PC-9 (cell line): ENCODE results near the gene PAQR6.

ENCODE experiments used
- EZH2 ChIP-seq: fragments of 200-600 bp; sonication (generic); IDR thresholded peaks from 2 replicates; pipeline ENCODE4 v1.8.0; 2017; ENCODE audit warnings: antibody characterized with exemption, low read depth
- TF ChIP-seq, protein P1 (sequence below): fragments of 200-600 bp; sonication (generic); conservative IDR thresholded peaks from 2 replicates; pipeline ENCODE4 v1.6.1; 2017; ENCODE audit warnings: mixed run types, antibody characterized with exemption, mild to moderate bottlenecking, moderate library complexity

DNA sequence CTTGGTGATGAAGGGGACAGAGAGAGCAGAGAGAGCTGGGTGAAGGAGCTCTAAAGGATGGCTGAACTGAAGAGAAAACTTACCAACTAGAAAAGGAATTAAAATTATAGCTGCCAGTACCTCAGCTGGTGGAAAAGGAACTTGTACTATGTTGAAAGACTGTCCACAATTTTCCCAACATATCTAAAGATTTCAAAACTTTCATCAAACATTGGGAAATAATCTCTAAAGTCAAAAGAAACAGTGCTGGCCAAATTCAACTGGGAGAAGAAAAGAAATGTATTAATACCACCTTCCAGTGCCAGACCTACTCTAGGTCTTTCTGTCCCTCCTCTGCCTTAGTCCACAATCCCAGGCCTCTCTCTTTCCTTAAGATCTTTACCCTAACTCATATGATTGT is 28.7 kb upstream of the PAQR6 start:
- TF ChIP-seq, protein P1, sequence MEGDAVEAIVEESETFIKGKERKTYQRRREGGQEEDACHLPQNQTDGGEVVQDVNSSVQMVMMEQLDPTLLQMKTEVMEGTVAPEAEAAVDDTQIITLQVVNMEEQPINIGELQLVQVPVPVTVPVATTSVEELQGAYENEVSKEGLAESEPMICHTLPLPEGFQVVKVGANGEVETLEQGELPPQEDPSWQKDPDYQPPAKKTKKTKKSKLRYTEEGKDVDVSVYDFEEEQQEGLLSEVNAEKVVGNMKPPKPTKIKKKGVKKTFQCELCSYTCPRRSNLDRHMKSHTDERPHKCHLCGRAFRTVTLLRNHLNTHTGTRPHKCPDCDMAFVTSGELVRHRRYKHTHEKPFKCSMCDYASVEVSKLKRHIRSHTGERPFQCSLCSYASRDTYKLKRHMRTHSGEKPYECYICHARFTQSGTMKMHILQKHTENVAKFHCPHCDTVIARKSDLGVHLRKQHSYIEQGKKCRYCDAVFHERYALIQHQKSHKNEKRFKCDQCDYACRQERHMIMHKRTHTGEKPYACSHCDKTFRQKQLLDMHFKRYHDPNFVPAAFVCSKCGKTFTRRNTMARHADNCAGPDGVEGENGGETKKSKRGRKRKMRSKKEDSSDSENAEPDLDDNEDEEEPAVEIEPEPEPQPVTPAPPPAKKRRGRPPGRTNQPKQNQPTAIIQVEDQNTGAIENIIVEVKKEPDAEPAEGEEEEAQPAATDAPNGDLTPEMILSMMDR: no peak
- no peak for TF ChIP-seq EZH2
